Common myeloid progenitor, CD34-positive (primary cell): ENCODE measurements around the gene CFAP410. TPM values are rescaled to one million over a fixed set of nuclear protein-coding genes. Genes with fewer than 3 reads are reported as not detected.

Experiments
- CTCF ChIA-PET: fragments of 350-600 bp; sonication (Branson Sonifier 250); formaldehyde crosslinking; loops from one replicate; lab custom pipeline; 2021; ENCODE audit warnings: antibody characterized with exemption; lab: Charles Lee
- POLR2A ChIA-PET: fragments of 350-600 bp; sonication (Branson Sonifier 250); formaldehyde crosslinking; loops from one replicate; lab custom pipeline; 2021; ENCODE audit warnings: antibody characterized with exemption; lab: Charles Lee
- DNase-seq, 3 donors: peaks; one replicate each; pipeline versions ENCODE4 v3.0.0 to v3.0.0-alpha.2; 2013
- H3K27ac ChIP-seq, 2 experiments: 1 replicate in 1 of 2; 2 replicates in 1 of 2; pipeline ENCODE4 v1.7.0; 2013; ENCODE audit warnings: inconsistent platforms in 2 of 2, low read length in 2 of 2, mild to moderate bottlenecking in 2 of 2, low read depth in 1 of 2, moderate library complexity in 1 of 2; ENCODE audit not compliant: severe bottlenecking in 2 of 2, insufficient read depth in 1 of 2, poor library complexity in 1 of 2
- H3K27me3 ChIP-seq, 5 experiments: replicated peaks in 2 of 5; 1 replicate in 3 of 5; 2 replicates in 2 of 5; pipeline versions ENCODE4 v1.6.1 to v1.7.0; 2013; ENCODE audit warnings: low read length in 4 of 5, mild to moderate bottlenecking in 2 of 5, moderate library complexity in 2 of 5, inconsistent platforms in 1 of 5; ENCODE audit not compliant: insufficient read depth in 5 of 5, control insufficient read depth in 4 of 5
- H3K36me3 ChIP-seq, 4 experiments: 1 replicate in 2 of 4; 2 replicates in 2 of 4; pipeline versions ENCODE4 v1.6.1 to v1.7.0; 2013; ENCODE audit warnings: low read length in 3 of 4, control low read depth in 1 of 4, mild to moderate bottlenecking in 1 of 4; ENCODE audit not compliant: control insufficient read depth in 4 of 4, insufficient read depth in 4 of 4
- H3K4me1 ChIP-seq, 4 experiments: 1 replicate in 3 of 4; 2 replicates in 1 of 4; pipeline versions ENCODE4 v1.6.1 to v1.7.1; 2013; ENCODE audit warnings: low read length in 3 of 4, mild to moderate bottlenecking in 3 of 4, control low read depth in 1 of 4, inconsistent platforms in 1 of 4, moderate library complexity in 1 of 4; ENCODE audit not compliant: control insufficient read depth in 4 of 4, insufficient read depth in 4 of 4; ENCODE audit errors: control extremely low read depth in 1 of 4
- H3K4me3 ChIP-seq, 7 experiments: 1 replicate in 4 of 7; 2 replicates in 3 of 7; pipeline versions ENCODE4 v1.5.1 to v1.7.0; 2013; ENCODE audit warnings: mild to moderate bottlenecking in 7 of 7, low read length in 6 of 7, moderate library complexity in 6 of 7, inconsistent platforms in 2 of 7, low read depth in 2 of 7, control low read depth in 1 of 7; ENCODE audit not compliant: insufficient read depth in 4 of 7, control insufficient read depth in 1 of 7; ENCODE audit errors: extremely low read depth in 1 of 7
- H3K9me3 ChIP-seq, 5 experiments: 1 replicate in 4 of 5; 2 replicates in 1 of 5; pipeline versions ENCODE4 v1.6.1 to v1.7.1; 2013; ENCODE audit warnings: low read length in 4 of 5, mild to moderate bottlenecking in 2 of 5, inconsistent platforms in 1 of 5, low read depth in 1 of 5, moderate library complexity in 1 of 5; ENCODE audit not compliant: control insufficient read depth in 4 of 5, insufficient read depth in 2 of 5; ENCODE audit errors: control extremely low read depth in 1 of 5
- WGBS: methylation state at CpG from one replicate; pipeline ENCODE4 v1.1.5; 2013; ENCODE audit not compliant: insufficient coverage; 5-methylcytosine and 5-hydroxymethylcytosine counted together
- polyA plus RNA-seq: library from polyadenylated mRNA; unstranded; fragments of 120-200 nt; gene quantifications from one replicate; pipeline ENCODE4 v1.2.1, GENCODE V29; 2013

Gene CFAP410
- 15.4 TPM for polyA plus RNA-seq

DNA sequence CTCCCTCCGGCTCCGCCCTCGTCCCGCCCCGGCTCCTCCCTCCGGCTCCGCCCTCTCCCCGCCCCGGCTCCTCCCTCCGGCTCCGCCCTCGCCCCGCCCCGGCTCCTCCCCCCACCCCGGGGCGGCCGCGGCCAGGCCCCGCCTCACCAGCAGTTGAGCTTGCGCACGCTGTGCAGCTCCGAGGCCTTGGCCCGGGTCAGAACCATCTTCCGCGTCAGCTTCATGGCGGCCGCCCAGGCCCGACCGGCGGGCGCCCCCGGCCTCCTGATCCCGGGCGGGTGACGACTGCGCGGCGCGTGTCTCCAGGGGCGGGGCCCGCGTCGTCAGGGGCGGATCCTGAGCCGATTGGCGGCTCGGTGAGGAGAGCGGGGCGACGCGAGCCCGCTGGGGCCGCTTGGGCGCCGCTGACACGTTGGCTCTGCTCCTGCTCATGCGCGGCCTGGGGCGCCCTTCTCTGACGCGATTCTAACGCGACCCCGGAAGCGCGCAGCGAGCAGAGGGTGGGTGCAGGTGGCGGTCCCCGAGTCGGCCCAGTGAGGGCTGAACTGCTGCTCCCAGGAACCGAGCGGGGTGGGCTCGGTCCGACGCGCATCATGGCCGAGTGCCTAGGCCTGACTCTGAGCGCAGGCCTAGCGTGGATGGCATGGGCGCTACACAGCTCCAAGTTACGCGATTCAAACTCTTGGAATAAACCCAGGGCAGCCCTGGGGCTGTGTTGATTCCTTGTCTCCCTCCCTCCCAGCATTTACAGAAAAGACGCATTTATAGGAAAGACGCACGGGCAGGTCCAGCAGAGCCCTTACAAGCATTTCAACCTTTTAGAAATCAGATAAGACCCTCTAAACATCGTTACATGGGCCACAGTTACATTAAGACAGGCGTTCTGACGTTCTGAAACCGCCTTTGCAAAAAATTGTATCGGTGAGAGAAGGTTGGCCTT is at the start of gene CFAP410:
Gene CFAP410, minus strand, starts transcription at position 420 of the 940 bp plus-strand sequence. Its CDS starts 196 bp downstream, at position 224.
- Histone ChIP-seq H3K9me3 (no peaks in the 10 kb centered on the region), H3K4me1 (peaks cover 9 to 28% (median 20%) of the 10 kb centered on the region in 4 experiments), H3K36me3 (peaks cover 0 to 13% (median 6%) of the 10 kb centered on the region in 4 experiments), H3K27ac (peak within 1 kb of the TSS; percentile 89 to 96), H3K27me3 (no peaks in the 10 kb centered on the region), H3K4me3 (peak within 1 kb of the TSS; percentile 73 to 92 (median 87))
- peak; percentile 95 to 98 (median 98) for DNase-seq
- WGBS = 0% methylated on average over 59 of the region's 90 CpGs
- ChIA-PET POLR2A (no interaction called here), CTCF (interaction anchor here (1.0 to 4.4 kb wide), 5 partner anchors 16 to 139 kb away, joined by 3 to 12 read pairs (median 3); no protein-coding TSS in a partner anchor)

GRCh38 chr21:44384968-44385367 is 45.8 kb upstream of the CFAP410 start:
- H3K4me3 ChIP-seq = no peak overlapping the region
- H3K4me1 ChIP-seq = no peaks in the 10 kb centered on the region
- H3K27me3 ChIP-seq = peaks cover 0 to 5% (median 0%) of the 10 kb centered on the region in 5 experiments
- peaks cover 5 to 25% (median 15%) of the 10 kb centered on the region in 5 experiments for H3K9me3 ChIP-seq
- DNase-seq = no peak
- no peak overlapping the region for H3K27ac ChIP-seq
- ChIA-PET POLR2A (no interaction called here), CTCF (no interaction called here)
- H3K36me3 ChIP-seq = peaks cover 0 to 9% (median 0%) of the 10 kb centered on the region in 4 experiments
- WGBS = no CpG with 5 or more reads among the region's 2 CpGs

DNA sequence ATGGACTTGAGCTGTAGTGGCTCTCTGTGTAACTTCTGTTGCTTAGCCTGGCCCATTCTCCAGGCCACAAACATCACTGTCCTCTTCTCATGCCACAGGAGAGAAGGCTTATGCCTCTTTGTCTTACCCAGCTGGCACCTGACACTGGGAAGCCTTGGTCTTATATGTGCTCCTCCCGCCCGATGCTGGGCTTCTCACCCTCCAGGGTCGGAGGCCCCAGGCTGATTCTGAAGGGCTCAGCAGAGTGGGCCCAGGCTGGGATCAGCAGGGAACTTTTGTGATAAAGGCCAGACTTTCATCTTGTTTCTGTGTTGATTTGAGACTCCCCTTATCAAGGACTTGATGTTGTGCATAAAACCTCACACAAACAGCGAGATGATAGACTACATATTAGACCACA is 44.0 kb upstream of the CFAP410 start:
- no peak overlapping the region for H3K4me3 ChIP-seq
- H3K4me1 ChIP-seq = no peaks in the 10 kb centered on the region
- POLR2A ChIA-PET = no interaction called here
- peaks cover 0 to 5% (median 0%) of the 10 kb centered on the region in 5 experiments for H3K27me3 ChIP-seq
- CTCF ChIA-PET = interaction anchor here (2.2 kb wide), 1 partner anchor 11 kb away, joined by 6 read pairs; no protein-coding TSS in a partner anchor
- DNase-seq = no peak
- WGBS = 89% methylated on average over 3 of the region's 4 CpGs
- peaks cover 5 to 25% (median 15%) of the 10 kb centered on the region in 5 experiments for H3K9me3 ChIP-seq
- H3K27ac ChIP-seq = no peak overlapping the region
- H3K36me3 ChIP-seq = peaks cover 0 to 9% (median 1%) of the 10 kb centered on the region in 4 experiments

- H3K36me3 ChIP-seq = peaks cover 0 to 9% (median 1%) of the 10 kb centered on the region in 4 experiments
- 94% methylated on average over 9 of the region's 9 CpGs for WGBS
- H3K4me3 ChIP-seq = no peak overlapping the region
- H3K27ac ChIP-seq = no peak overlapping the region
- POLR2A ChIA-PET = no interaction called here
- H3K4me1 ChIP-seq = no peaks in the 10 kb centered on the region
- H3K27me3 ChIP-seq = peaks cover 0 to 5% (median 0%) of the 10 kb centered on the region in 5 experiments
- no peak for DNase-seq
- CTCF ChIA-PET = interaction anchor here (2.2 kb wide), 1 partner anchor 11 kb away, joined by 6 read pairs; no protein-coding TSS in a partner anchor
- H3K9me3 ChIP-seq = peaks cover 5 to 25% (median 15%) of the 10 kb centered on the region in 5 experiments
Measured at GRCh38 chr21:44382536-44382935, 43.3 kb upstream of the CFAP410 start.

DNA sequence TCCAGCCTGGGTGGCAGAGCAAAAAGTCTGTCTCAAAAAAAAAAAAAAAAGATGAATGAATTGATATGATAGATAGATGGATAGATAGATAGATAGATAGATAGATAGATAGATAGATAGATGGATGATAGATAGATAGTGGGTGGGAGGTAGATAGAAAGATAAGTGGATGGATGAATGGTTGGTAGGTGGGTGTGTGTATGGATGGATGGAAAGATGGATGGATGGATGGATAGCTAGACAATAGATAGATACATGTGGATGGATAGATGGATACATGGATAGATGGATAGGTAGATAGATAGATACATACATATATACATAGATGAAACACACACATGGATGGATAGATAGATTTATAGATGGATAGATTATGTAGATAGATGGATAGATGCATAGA is 42.7 kb upstream of the CFAP410 start:
- DNase-seq = no peak
- Histone ChIP-seq H3K27me3 (peaks cover 0 to 5% (median 0%) of the 10 kb centered on the region in 5 experiments), H3K36me3 (peaks cover 0 to 9% (median 1%) of the 10 kb centered on the region in 4 experiments), H3K27ac (no peak overlapping the region), H3K4me3 (no peak overlapping the region), H3K9me3 (peaks cover 5 to 25% (median 13%) of the 10 kb centered on the region in 5 experiments), H3K4me1 (peaks cover 0 to 3% (median 0%) of the 10 kb centered on the region in 4 experiments)
- ChIA-PET CTCF (no interaction called here), POLR2A (no interaction called here)

DNA sequence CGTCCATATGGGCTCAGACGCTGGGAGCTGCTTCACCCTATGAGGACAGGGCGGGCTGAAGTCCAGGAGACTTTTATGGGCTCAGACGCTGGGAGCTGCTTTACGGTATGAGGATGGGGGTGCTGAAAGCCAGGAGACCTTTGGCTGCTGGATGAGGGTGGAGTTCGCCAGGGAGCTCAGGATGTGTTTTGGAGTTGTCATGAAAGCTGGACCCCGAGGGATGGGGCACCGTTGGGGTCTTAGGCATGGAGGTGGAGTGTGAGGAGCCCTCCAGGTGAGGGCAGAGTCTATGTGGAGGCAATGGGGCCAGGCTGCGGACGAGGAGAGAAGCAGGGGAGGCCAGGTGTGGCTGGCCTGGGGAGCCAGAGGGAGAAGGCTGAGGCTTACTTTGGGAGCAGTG is 41.7 kb upstream of the CFAP410 start:
- Histone ChIP-seq H3K4me1 (peaks cover 0 to 12% (median 4%) of the 10 kb centered on the region in 4 experiments), H3K27ac (no peak overlapping the region), H3K36me3 (peaks cover 0 to 9% (median 1%) of the 10 kb centered on the region in 4 experiments), H3K27me3 (peaks cover 0 to 5% (median 0%) of the 10 kb centered on the region in 5 experiments), H3K9me3 (peaks cover 2 to 18% (median 10%) of the 10 kb centered on the region in 5 experiments), H3K4me3 (no peak overlapping the region)
- CTCF ChIA-PET = interaction anchor here (1.0 kb wide), 1 partner anchor 28 kb away, joined by 4 read pairs; the partner anchor contains the start of gene TRPM2
- 92% methylated on average over 9 of the region's 10 CpGs for WGBS
- POLR2A ChIA-PET = no interaction called here
- DNase-seq = no peak
